ENCODE measurements around the gene FOXD1. TPM values are rescaled to one million over a fixed set of nuclear protein-coding genes. Genes with fewer than 3 reads are reported as not detected.

FOXD1 gene
- total and polyA plus RNA-seq, 11 donors = 0.06 to 0.18 TPM; not detected in 9

GRCh38 chr5:73447530-73448462 lies 781 bp downstream of the FOXD1 start:
- 1% methylated on average over 47 to 127 of the region's 127 CpGs for WGBS, 4 donors
- peaks cover 0 to 33% (median 16%) of the 10 kb centered on the region in 12 donors for H3K4me1 ChIP-seq
- H3K27ac ChIP-seq = no peak overlapping the region
- no peak for TF ChIP-seq POLR2A (IDR thresholded peaks at IDR 0.05)
- TF ChIP-seq, protein P1, sequence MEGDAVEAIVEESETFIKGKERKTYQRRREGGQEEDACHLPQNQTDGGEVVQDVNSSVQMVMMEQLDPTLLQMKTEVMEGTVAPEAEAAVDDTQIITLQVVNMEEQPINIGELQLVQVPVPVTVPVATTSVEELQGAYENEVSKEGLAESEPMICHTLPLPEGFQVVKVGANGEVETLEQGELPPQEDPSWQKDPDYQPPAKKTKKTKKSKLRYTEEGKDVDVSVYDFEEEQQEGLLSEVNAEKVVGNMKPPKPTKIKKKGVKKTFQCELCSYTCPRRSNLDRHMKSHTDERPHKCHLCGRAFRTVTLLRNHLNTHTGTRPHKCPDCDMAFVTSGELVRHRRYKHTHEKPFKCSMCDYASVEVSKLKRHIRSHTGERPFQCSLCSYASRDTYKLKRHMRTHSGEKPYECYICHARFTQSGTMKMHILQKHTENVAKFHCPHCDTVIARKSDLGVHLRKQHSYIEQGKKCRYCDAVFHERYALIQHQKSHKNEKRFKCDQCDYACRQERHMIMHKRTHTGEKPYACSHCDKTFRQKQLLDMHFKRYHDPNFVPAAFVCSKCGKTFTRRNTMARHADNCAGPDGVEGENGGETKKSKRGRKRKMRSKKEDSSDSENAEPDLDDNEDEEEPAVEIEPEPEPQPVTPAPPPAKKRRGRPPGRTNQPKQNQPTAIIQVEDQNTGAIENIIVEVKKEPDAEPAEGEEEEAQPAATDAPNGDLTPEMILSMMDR (IDR thresholded peaks at IDR 0.05) = no peak
- peaks cover 83 to 89% (median 85%) of the 10 kb centered on the region in 9 donors for H3K27me3 ChIP-seq
- H3K36me3 ChIP-seq = no peaks in the 10 kb centered on the region
- peak overlapping the region in 11 of 12 donors; percentile 11 to 61 (median 47) for H3K4me3 ChIP-seq
- peak in 1 of 5 donors; percentile 68 for DNase-seq
- peak in 1 of 4 donors; percentile 36 for ATAC-seq
- intact Hi-C loops (cut with DNase I) = loop anchor here in 1 of 10 donors (10.0 kb wide), 1 partner anchor 143 kb away; no protein-coding TSS in a partner anchor
- no peaks in the 10 kb centered on the region for H3K9me3 ChIP-seq

- 2 to 3% (median 2%) methylated on average over 74 to 119 of the region's 119 CpGs for WGBS, 4 donors
- Histone ChIP-seq H3K27me3 (peaks cover 84 to 89% (median 85%) of the 10 kb centered on the region in 9 donors), H3K36me3 (no peaks in the 10 kb centered on the region), H3K4me3 (peak overlapping the region in 6 of 12 donors; percentile 5 to 61 (median 24)), H3K9me3 (no peaks in the 10 kb centered on the region), H3K4me1 (peaks cover 0 to 33% (median 16%) of the 10 kb centered on the region in 12 donors), H3K27ac (no peak overlapping the region)
- intact Hi-C loops (cut with DNase I) = loop anchor here in 1 of 10 donors (10.0 kb wide), 1 partner anchor 142 kb away; no protein-coding TSS in a partner anchor
- ATAC-seq (no peak), DNase-seq (no peak)
- TF ChIP-seq, protein P1 (IDR thresholded peaks at IDR 0.05) = no peak
- TF ChIP-seq POLR2A (IDR thresholded peaks at IDR 0.05) = no peak
Observed at GRCh38 chr5:73446631-73447529, 1.7 kb downstream of the FOXD1 start.

DNA sequence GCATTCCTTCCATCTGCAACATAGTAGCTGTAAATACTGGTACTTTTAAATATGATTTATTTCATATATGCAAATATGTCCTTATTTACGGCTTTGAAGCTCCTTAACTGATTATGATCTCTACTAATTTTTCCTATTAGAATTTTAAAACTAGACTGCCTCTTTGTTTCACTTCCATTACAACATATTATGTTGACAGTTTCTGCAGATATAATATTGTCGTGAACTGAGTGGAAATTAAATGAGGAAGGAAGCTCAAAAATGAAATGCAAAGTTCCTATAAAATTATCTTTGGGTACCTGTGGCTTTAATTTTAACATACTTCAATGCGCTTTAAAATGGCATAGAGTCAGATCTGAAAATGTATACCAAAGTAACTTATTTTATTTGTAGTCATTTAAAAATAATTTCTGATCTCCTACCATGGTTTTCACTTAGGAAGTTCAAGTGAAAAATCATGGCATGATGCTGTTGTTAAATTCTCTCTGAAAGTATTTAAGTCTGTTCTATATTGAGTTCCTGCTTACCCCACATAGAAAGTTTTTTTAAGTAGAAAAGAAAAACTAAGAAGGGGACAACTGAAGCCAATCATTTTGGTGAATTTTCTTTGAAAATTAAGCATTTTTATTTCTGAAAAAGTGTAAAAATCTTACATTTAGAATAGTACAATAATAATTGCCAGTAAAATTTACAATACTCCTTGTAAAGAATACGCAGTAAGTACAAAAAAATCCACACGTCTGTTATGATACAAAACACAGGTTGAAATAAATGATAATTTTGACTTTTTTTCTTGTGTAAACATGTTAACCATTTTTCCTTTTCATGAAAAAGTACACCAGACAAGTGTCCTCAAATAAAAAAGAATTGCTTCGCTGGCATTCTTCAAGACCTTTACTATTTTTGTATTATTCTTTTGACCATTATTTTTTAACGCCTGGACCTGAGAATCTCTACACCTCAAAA lies 2.6 kb downstream of the FOXD1 start:
- no peak for DNase-seq
- peaks cover 0 to 26% (median 8%) of the 10 kb centered on the region in 12 donors for H3K4me1 ChIP-seq
- H3K27ac ChIP-seq = no peak overlapping the region
- 14 to 20% (median 19%) methylated on average over 7 of the region's 7 CpGs for WGBS, 4 donors
- H3K27me3 ChIP-seq = peaks cover 84 to 89% (median 85%) of the 10 kb centered on the region in 9 donors
- H3K9me3 ChIP-seq = no peaks in the 10 kb centered on the region
- H3K36me3 ChIP-seq = no peaks in the 10 kb centered on the region
- intact Hi-C loops (cut with DNase I) = loop anchor here in 1 of 10 donors (10.0 kb wide), 1 partner anchor 141 kb away; no protein-coding TSS in a partner anchor
- peak overlapping the region in 3 of 12 donors; percentile 5 to 38 (median 9) for H3K4me3 ChIP-seq
- ATAC-seq = no peak
- TF ChIP-seq POLR2A (IDR thresholded peaks at IDR 0.05) = no peak
- TF ChIP-seq, protein P1 (IDR thresholded peaks at IDR 0.05) = no peak

All from heart left ventricle (tissue), 16 donors.